ENCODE measurements around the gene TMPRSS6. TPM values are rescaled to one million over a fixed set of nuclear protein-coding genes. Genes with fewer than 3 reads are reported as not detected.

The TMPRSS6 gene
- total and polyA plus RNA-seq, 2 experiments from 2014 or later = 0.05 TPM; not detected in 1

- in situ Hi-C loops (cut with MboI) = no loop called here
- no peaks in the 10 kb centered on the region for H3F3A ChIP-seq (ENCODE audit: insufficient read depth)
- H3K4me1 ChIP-seq (ENCODE audit: insufficient read depth) = no peaks in the 10 kb centered on the region
- H2AFZ ChIP-seq = no peak overlapping the region
- no peak overlapping the region for H3K9ac ChIP-seq
- no peaks in the 10 kb centered on the region for H3K36me3 ChIP-seq (ENCODE audit: low read depth)
- no peak for DNase-seq
- peaks cover 28% of the 10 kb centered on the region for H3K27me3 ChIP-seq (replicated peaks; ENCODE audit: insufficient read depth)
- no peak overlapping the region for H3K4me3 ChIP-seq
- no peak overlapping the region for H3K4me2 ChIP-seq (ENCODE audit: unreplicated experiment)
- no peaks in the 10 kb centered on the region for H3K79me2 ChIP-seq (ENCODE audit: insufficient read depth)
- 9 to 12% methylated on average over 7 of the region's 7 CpGs for WGBS, 2 experiments (ENCODE audit: low coverage in 1 of 2, low lambda C conversion rate in 2 of 2, missing lambda C conversion rate in 2 of 2)
- H3K9me2 ChIP-seq (ENCODE audit: insufficient read depth) = no peaks in the 10 kb centered on the region
- H3K27ac ChIP-seq = no peak overlapping the region
- no peaks in the 10 kb centered on the region for H4K20me1 ChIP-seq (ENCODE audit: insufficient read depth)
- no peaks in the 10 kb centered on the region for H3K9me3 ChIP-seq (ENCODE audit: low read depth)
- TF ChIP-seq EZH2 (IDR thresholded peaks at IDR 0.05; ENCODE audit: insufficient read depth, poor library complexity, severe bottlenecking) (no peak), EZH2phosphoT487 (IDR thresholded peaks at IDR 0.05; ENCODE audit: insufficient read depth, low read depth) (no peak)
Measured at GRCh38 chr22:37105154-37105553, 4.4 kb downstream of the TMPRSS6 start.

- no peak for DNase-seq
- no peaks in the 10 kb centered on the region for H3K36me3 ChIP-seq (ENCODE audit: low read depth)
- H3K79me2 ChIP-seq (ENCODE audit: insufficient read depth) = no peaks in the 10 kb centered on the region
- no peak overlapping the region for H3K4me2 ChIP-seq (ENCODE audit: unreplicated experiment)
- no peaks in the 10 kb centered on the region for H4K20me1 ChIP-seq (ENCODE audit: insufficient read depth)
- no peaks in the 10 kb centered on the region for H3K9me2 ChIP-seq (ENCODE audit: insufficient read depth)
- no peaks in the 10 kb centered on the region for H3K4me1 ChIP-seq (ENCODE audit: insufficient read depth)
- TF ChIP-seq EZH2 (IDR thresholded peaks at IDR 0.05; ENCODE audit: insufficient read depth, poor library complexity, severe bottlenecking) (no peak), EZH2phosphoT487 (IDR thresholded peaks at IDR 0.05; ENCODE audit: insufficient read depth, low read depth) (no peak)
- H3K27me3 ChIP-seq (replicated peaks; ENCODE audit: insufficient read depth) = peaks cover 39% of the 10 kb centered on the region
- no peak overlapping the region for H3K4me3 ChIP-seq
- in situ Hi-C loops (cut with MboI) = no loop called here
- no peak overlapping the region for H3K27ac ChIP-seq
- no peaks in the 10 kb centered on the region for H3F3A ChIP-seq (ENCODE audit: insufficient read depth)
- H2AFZ ChIP-seq = no peak overlapping the region
- no peak overlapping the region for H3K9ac ChIP-seq
- no peaks in the 10 kb centered on the region for H3K9me3 ChIP-seq (ENCODE audit: low read depth)
- 28 to 30% methylated on average over 14 of the region's 14 CpGs for WGBS, 2 experiments (ENCODE audit: low coverage in 1 of 2, low lambda C conversion rate in 2 of 2, missing lambda C conversion rate in 2 of 2)
Measured at GRCh38 chr22:37103656-37104452, 5.7 kb downstream of the TMPRSS6 start.

- H3K27me3 ChIP-seq (replicated peaks; ENCODE audit: insufficient read depth) = peaks cover 39% of the 10 kb centered on the region
- in situ Hi-C loops (cut with MboI) = no loop called here
Measured at GRCh38 chr22:37103151-37103550, 6.4 kb downstream of the TMPRSS6 start.

GRCh38 chr22:37101311-37102066 lies 8.0 kb downstream of the TMPRSS6 start:
- Histone ChIP-seq H3K4me2 (ENCODE audit: unreplicated experiment) (no peak overlapping the region), H3F3A (ENCODE audit: insufficient read depth) (no peaks in the 10 kb centered on the region), H3K9me3 (ENCODE audit: low read depth) (no peaks in the 10 kb centered on the region), H3K27ac (no peak overlapping the region), H2AFZ (no peak overlapping the region), H3K79me2 (ENCODE audit: insufficient read depth) (no peaks in the 10 kb centered on the region), H3K27me3 (replicated peaks; ENCODE audit: insufficient read depth) (peaks cover 40% of the 10 kb centered on the region), H4K20me1 (ENCODE audit: insufficient read depth) (no peaks in the 10 kb centered on the region), H3K9ac (no peak overlapping the region), H3K4me3 (no peak overlapping the region), H3K4me1 (ENCODE audit: insufficient read depth) (no peaks in the 10 kb centered on the region), H3K36me3 (ENCODE audit: low read depth) (no peaks in the 10 kb centered on the region), H3K9me2 (ENCODE audit: insufficient read depth) (no peaks in the 10 kb centered on the region)
- no peak for TF ChIP-seq EZH2 (IDR thresholded peaks at IDR 0.05; ENCODE audit: insufficient read depth, poor library complexity, severe bottlenecking)
- no peak for TF ChIP-seq EZH2phosphoT487 (IDR thresholded peaks at IDR 0.05; ENCODE audit: insufficient read depth, low read depth)
- in situ Hi-C loops (cut with MboI) = no loop called here
- no peak for DNase-seq
- WGBS, 2 experiments (ENCODE audit: low coverage in 1 of 2, low lambda C conversion rate in 2 of 2, missing lambda C conversion rate in 2 of 2) = 52 to 54% methylated on average over 9 to 10 of the region's 10 CpGs

More at GRCh38 chr22:37103151-37103550, 6.4 kb downstream of the TMPRSS6 start:
- Histone ChIP-seq H4K20me1 (ENCODE audit: insufficient read depth) (no peaks in the 10 kb centered on the region), H2AFZ (no peak overlapping the region), H3K4me1 (ENCODE audit: insufficient read depth) (no peaks in the 10 kb centered on the region), H3K36me3 (ENCODE audit: low read depth) (no peaks in the 10 kb centered on the region), H3K9ac (no peak overlapping the region), H3K9me2 (ENCODE audit: insufficient read depth) (no peaks in the 10 kb centered on the region), H3K9me3 (ENCODE audit: low read depth) (no peaks in the 10 kb centered on the region), H3K4me2 (ENCODE audit: unreplicated experiment) (no peak overlapping the region), H3K27ac (no peak overlapping the region), H3F3A (ENCODE audit: insufficient read depth) (no peaks in the 10 kb centered on the region), H3K4me3 (no peak overlapping the region), H3K79me2 (ENCODE audit: insufficient read depth) (no peaks in the 10 kb centered on the region)
- DNase-seq = no peak
- 29 to 33% methylated on average over 18 of the region's 18 CpGs for WGBS, 2 experiments (ENCODE audit: low coverage in 1 of 2, low lambda C conversion rate in 2 of 2, missing lambda C conversion rate in 2 of 2)
- TF ChIP-seq EZH2phosphoT487 (IDR thresholded peaks at IDR 0.05; ENCODE audit: insufficient read depth, low read depth) (no peak), EZH2 (IDR thresholded peaks at IDR 0.05; ENCODE audit: insufficient read depth, poor library complexity, severe bottlenecking) (no peak)
